Fibroblast of gingiva (primary cell): ENCODE results near the gene DIAPH3.

Source experiments
- DNase-seq: peaks from one replicate; pipeline ENCODE4 v3.0.0-alpha.2; 2011; ENCODE audit warnings: low read depth

DIAPH3 gene

GRCh38 chr13:60155978-60156377, 7.8 kb downstream of the DIAPH3 start:
- DNase-seq, result no peak

GRCh38 chr13:60152904-60153303, 10.8 kb downstream of the DIAPH3 start:
- no peak for DNase-seq

GRCh38 chr13:60152114-60152513, 11.6 kb downstream of the DIAPH3 start:
- DNase-seq, result no peak

- no peak for DNase-seq
Observed at GRCh38 chr13:60150538-60150937, 13.2 kb downstream of the DIAPH3 start.

GRCh38 chr13:60148918-60149317, 14.8 kb downstream of the DIAPH3 start:
- DNase-seq, result no peak

- DNase-seq, result no peak
Observed at GRCh38 chr13:60147361-60147760, 16.4 kb downstream of the DIAPH3 start.

GRCh38 chr13:60146471-60146870, 17.3 kb downstream of the DIAPH3 start:
- DNase-seq, result peak; percentile 67

GRCh38 chr13:60143775-60144174, 20.0 kb downstream of the DIAPH3 start:
- DNase-seq, result no peak

- no peak for DNase-seq
Observed at GRCh38 chr13:60139272-60139671, 24.5 kb downstream of the DIAPH3 start.

GRCh38 chr13:60138674-60139073, 25.1 kb downstream of the DIAPH3 start:
- no peak for DNase-seq

GRCh38 chr13:60137911-60138560, 25.7 kb downstream of the DIAPH3 start:
- DNase-seq, result no peak

- no peak for DNase-seq
Observed at GRCh38 chr13:60135344-60135743, 28.4 kb downstream of the DIAPH3 start.

GRCh38 chr13:60134376-60134775, 29.4 kb downstream of the DIAPH3 start:
- peak; percentile 39 for DNase-seq

GRCh38 chr13:60121337-60121687, 42.4 kb downstream of the DIAPH3 start:
- DNase-seq, result no peak

- peak; percentile 61 for DNase-seq
Observed at GRCh38 chr13:60120617-60121336, 43.0 kb downstream of the DIAPH3 start.

- no peak for DNase-seq
Observed at GRCh38 chr13:60118696-60119400, 44.9 kb downstream of the DIAPH3 start.

- no peak for DNase-seq
Observed at GRCh38 chr13:60114499-60115028, 49.2 kb downstream of the DIAPH3 start.

- peak; percentile 30 for DNase-seq
Observed at GRCh38 chr13:60112771-60113170, 51.0 kb downstream of the DIAPH3 start.

- DNase-seq, result no peak
Observed at GRCh38 chr13:60111691-60112090, 52.0 kb downstream of the DIAPH3 start.

- DNase-seq, result no peak
Observed at GRCh38 chr13:60109285-60109684, 54.4 kb downstream of the DIAPH3 start.

- DNase-seq, result no peak
Observed at GRCh38 chr13:60108589-60108988, 55.1 kb downstream of the DIAPH3 start.

- DNase-seq, result no peak
Observed at GRCh38 chr13:60099631-60100420, 63.9 kb downstream of the DIAPH3 start.
